Fibroblast of upper back skin (primary cell): ENCODE data around the gene SFXN5.

Experiments used
- DNase-seq: peaks from one replicate; pipeline ENCODE4 v3.0.0-alpha.2; 2013

SFXN5 gene

DNA sequence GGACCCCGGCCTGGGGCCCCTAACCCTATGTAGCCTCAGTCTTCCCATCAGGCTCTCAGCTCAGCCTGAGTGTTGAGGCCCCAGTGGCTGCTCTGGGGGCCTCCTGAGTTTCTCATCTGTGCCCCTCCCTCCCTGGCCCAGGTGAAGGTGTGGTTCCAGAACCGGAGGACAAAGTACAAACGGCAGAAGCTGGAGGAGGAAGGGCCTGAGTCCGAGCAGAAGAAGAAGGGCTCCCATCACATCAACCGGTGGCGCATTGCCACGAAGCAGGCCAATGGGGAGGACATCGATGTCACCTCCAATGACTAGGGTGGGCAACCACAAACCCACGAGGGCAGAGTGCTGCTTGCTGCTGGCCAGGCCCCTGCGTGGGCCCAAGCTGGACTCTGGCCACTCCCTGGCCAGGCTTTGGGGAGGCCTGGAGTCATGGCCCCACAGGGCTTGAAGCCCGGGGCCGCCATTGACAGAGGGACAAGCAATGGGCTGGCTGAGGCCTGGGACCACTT is 137.8 kb downstream of the SFXN5 start:
- DNase-seq: no peak

DNA sequence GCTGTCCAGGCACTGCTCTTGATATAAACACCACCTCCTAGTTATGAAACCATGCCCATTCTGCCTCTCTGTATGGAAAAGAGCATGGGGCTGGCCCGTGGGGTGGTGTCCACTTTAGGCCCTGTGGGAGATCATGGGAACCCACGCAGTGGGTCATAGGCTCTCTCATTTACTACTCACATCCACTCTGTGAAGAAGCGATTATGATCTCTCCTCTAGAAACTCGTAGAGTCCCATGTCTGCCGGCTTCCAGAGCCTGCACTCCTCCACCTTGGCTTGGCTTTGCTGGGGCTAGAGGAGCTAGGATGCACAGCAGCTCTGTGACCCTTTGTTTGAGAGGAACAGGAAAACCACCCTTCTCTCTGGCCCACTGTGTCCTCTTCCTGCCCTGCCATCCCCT is 138.3 kb downstream of the SFXN5 start:
- no peak for DNase-seq

DNA sequence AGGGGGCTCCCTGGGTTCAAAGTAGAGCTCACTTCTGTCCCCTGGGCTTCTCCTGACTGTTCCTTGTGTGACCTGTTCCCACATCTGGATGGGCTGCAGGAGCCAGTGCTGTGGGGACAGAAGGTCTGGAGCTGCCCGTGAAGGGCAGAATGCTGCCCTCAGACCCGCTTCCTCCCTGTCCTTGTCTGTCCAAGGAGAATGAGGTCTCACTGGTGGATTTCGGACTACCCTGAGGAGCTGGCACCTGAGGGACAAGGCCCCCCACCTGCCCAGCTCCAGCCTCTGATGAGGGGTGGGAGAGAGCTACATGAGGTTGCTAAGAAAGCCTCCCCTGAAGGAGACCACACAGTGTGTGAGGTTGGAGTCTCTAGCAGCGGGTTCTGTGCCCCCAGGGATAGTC is 138.7 kb downstream of the SFXN5 start:
- no peak for DNase-seq

DNA sequence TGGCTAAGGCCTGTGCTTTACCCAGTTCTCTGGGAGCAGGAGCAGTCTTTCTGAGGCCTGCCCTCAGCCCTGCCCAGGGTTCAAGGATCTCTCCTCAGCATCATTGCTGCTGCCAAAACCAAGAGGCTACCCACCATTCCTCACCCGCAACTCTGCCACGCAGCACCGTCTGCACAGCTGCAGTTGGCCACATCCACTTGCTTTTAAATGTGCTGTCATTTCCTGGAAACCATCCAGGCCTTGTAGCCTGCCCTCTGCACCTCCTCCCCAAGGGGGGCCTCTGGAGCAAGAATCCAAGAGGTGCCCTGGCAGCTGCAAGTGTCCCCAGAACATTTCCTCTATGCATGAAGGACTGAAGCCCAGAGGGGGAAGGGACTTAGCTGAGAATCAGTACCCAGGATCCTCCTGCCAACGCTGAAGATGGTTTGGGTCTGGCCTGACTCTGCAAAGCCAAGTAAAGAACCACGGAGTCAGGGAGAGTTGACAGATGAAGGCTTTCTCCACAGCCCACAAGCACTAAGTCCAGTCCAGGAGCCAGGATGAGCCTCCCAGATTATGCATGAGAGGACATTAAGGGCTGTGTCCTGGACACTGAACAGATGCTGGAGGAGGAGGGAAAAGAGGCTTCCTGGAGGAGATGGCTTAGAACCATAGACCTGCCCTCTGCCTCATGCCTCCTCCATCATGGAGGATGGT is 139.3 kb downstream of the SFXN5 start:
- peak; percentile 19 for DNase-seq

DNA sequence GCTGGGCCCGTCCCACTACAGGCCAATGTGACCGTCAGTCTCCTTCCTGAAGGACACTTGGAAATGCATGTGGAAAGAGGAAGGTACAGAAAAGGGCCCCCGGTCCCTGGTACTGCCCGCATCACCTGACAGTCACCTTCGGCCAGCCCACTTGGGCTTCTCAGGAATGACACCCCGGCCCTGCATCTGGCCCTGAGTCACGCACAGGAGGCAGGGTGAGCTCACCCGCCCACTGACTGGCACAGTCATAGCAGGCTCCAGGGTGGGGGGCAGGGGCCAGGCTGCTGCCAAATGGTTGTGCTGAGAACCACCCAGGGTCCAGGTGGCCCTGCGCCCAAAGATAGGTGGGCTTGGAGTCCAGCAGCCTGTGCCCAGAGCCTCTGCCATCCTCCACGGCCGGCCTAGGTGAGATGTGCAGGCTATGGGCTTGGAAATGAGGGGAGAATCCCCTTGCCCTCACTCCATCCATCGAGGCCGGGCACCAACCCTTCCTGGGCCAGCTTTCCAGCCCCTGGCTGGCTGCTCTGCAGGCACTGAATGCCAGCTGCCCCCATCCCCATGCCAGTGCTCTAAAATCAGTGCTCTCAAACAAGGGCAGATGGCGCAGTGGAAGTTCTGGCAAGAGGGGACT is 140.1 kb downstream of the SFXN5 start:
- no peak for DNase-seq

DNA sequence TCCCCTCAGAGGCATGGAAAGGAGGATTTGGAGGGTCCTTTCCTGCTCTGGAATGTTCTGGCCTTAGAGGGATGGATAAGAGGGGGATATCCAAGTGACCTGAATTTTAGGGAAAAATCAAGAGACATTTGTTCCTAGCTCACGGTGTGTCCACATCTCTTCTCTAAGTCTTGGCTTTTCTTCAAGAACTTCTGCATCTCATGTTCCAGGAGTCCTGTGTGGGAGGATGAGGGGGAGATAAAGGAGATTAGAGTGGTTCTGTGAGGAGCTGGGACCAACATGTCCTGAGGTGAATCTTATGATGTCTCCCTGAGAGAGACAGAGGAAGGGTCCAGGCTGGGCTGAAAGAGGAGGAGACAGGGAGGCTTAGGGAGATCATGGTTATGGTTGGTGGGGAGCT is 142.5 kb downstream of the SFXN5 start:
- no peak for DNase-seq

DNA sequence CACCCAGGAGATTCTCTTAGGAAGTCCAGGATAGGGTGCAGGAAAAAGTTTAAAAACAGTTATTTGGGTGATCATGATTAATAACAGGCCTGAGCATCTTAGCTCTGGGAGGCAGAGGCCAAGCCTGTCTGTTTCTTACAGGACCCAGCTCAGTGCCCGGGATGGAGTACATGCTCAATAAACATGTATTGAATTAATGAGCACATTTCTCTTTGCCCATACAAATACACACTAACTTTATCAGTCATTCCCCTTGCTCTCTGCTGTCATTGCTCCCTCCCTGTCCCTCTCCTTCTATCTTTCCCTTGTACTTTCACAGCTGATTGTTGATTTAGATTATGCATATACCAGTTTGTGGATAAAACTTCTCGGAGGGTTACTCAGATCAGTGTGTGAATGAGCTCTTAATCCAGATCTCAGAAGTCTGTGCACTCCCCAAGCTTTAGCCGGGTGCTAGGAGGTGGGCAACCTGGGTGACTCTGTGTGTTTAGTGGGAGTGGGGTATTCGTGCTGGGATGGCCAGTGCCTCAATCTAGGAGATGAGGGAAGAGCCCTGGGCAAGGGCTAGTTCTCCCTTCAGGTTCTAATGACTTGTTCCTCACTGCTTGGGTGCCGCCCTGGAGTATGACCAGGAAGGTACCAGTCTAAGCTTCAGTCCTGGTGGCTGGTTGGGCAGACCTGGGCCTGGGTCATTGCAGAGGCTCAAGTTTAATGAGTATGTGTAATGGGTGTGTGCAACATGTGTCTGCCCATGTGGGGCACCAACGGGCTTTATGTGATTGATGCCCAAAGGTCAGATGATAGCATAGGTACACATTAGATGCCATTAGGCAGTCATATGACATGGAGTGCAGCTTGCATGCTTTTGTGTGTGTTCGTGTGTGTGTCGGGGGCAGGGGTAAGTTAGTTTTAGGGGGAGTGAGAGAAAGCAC is 143.6 kb downstream of the SFXN5 start:
- DNase-seq: no peak

DNA sequence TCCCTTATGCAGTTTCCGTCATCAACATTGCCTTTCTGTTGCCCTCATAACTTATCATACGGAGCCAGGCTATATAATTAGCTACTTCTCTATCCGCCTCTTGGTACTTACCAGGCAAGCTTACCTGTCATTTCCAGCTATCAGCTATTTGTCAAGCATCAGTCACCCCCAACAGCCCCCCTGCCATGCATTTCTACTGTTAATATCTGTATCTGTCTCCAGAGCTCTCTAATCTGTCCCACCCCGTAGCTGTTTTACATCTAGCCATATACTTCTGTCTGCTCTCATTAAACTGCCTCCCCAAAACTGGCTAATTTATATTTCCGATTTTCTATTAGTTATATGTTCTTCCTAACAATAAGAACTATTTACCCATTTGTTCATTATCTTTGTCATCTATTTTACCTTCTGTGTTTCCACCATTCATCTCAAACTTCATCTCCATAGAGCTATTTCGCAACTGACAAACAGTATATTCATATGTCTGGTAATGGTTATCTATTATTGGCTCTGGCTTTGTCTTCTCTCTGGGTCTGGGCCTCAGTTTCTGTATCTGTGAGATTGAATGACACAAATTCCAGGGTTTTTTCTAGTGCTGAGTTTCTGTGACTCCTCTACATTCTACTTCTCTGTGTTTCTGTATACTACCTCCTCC is 144.6 kb downstream of the SFXN5 start:
- no peak for DNase-seq

DNA sequence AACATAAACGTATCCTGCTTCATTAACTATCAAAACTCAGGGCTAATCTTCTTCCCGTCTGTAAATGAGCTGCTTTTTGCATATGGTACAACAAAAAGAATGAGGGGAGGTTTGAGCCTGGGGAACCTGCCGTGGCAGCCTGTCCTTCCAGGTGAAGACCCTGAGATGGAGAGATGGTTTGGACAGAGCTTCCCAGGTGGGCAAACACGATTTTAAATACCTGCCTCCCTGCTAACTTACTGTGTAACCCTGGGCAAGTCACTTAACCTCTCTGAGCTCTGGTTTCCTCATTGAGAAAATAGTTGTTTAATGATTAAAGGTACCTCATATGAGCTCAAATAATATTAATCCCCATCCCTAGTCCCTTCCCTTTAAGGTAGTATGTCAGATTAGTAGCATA is 145.1 kb downstream of the SFXN5 start:
- DNase-seq: no peak

DNA sequence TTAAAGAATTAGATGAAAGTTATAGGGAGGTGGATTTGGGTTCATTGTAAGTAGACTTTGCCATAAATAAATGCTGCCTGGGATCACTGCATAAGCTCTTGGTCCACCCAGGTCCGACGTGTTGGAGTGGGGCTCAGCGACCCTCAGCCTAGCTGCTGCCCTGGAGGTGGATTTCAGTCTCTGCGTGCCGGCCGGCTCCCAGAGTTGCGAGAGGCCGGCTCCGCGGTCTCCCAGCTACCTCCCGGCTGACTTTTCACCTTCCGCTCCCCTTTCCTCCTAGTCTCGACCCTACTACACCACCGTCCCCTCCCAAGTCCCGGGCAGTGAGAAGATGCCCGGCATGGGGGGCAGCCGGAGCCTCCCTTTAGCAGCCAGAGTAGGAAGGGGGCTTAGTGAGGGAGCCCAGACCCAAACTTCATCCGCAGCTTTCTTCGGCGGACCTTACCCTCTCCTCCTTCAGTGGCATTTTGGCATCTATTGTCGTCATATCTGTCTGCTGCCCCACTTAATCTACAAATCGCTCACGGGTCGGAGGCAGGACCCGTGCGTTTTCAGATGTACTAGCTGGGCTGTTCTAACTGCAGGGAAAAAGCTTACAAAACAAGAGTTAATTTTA is 146.1 kb downstream of the SFXN5 start:
- DNase-seq: no peak

DNA sequence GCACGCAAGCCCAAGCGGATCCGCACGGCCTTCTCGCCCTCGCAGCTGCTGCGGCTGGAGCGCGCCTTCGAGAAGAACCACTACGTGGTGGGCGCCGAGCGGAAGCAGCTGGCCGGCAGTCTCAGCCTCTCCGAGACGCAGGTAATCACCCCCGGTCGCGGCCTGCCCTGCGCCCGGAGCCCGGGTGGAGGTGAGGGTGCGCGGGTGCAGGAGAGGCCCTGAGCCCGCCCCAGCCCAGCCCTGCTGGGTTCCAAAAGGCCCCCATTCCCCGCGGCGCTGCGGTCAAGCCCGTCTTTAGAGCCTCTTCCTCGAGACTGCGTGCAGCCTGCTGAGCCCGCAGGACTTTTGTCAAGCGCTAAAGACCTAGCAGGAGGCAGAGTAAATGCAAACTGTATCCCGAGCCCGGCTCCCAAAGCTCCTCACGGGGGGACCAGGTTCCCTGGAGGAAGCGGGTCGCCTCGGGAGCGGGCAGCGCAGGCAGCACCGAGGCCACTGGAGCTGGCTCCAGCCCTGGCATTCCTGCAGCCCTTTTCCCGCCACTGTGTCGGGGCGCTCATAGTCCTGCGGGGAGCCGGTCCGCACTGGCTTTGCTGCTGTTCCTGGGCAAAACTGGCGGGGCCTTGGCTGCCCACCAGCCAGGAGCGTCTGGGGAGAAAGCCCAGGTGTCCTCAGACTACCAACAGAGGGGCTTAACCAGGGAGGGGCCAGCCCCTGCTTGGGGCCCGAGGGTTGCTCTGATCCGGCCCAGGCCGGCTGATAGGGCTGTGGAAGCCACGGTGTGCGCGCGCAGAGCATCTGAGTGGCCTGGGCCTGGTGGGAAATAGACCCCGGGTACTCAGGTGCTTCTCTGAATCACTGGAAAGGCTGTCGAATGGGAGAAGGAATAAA is 146.9 kb downstream of the SFXN5 start:
- DNase-seq: no peak

DNA sequence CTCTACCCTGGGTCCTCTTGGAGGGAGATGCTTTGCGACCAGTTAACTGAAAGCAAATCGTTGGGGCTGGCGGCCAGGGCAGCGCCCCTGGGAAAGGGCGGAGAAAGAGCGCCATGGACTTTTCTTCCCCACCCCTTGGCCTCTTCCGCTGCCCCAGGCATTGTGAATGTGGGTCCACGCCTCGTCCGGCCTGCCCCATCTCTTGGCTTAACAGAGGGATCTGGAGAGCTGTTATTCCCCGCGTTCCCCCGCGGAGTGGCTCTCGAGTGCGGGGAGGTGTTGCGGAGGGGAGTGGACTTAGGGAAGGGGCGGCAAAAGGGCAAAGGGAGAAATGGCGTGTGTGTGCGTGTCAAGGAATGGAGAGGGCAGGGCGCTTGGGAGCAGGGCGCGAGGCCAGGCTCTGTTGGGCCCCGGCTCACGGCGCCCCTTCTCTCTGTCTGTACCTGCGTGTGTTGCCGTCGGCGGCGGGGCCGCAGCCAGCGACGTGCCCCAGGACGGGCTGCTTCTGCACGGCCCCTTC is 147.6 kb downstream of the SFXN5 start:
- DNase-seq: no peak

DNA sequence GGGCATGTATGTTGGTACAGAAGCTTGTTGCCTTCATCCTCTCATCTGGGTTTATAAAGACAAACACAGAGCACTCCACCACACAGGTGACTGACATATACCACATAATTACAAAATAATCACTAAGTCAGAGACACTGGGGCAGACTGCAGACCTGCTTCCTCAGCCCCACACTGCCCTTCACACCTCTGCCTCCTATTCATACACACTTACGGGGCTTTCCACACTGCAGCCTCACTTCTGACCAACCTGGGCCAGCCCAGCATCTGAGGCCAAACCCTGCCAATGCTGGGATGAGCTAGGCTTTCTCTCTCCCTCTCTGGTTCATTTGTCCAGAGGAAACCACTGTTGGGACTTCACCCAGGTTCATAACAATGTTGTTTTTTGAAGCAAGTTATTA is 149.7 kb downstream of the SFXN5 start:
- no peak for DNase-seq

DNA sequence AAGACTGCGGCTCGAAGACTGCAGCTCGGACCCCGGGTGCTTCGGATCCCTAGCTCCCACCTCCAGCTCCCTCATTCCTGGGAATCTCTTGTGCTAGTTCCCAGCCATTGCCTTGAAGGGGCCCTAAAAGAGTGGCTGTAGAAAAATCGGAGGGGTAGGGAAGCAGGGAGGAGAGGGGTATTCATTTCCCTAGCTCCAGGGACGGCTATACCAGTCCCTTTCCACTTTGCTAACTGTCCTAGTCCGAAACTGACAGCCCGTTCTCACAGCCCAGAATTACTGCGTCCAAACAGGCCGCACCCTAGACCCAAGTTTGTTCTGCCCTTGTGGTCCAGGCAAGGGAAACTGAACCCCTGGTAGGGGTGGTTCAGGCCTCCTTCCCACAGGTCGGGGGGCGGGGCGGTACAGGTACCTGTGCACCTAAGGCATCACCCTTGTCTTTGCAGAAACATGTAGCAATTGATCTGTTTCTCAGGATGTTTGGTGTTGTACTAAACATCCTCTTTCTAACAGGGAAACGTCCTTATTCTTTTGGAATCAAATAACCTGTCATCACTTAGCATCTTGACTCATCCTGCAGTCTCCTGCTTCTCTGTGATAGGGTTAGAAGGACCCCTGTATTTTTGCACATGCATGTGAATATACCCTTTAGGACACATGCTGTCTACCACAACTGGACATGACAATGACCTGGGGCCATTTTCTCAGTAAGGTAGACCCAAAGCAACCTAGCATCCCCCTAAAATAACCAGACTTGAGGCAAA is 150.2 kb downstream of the SFXN5 start:
- DNase-seq: no peak

DNA sequence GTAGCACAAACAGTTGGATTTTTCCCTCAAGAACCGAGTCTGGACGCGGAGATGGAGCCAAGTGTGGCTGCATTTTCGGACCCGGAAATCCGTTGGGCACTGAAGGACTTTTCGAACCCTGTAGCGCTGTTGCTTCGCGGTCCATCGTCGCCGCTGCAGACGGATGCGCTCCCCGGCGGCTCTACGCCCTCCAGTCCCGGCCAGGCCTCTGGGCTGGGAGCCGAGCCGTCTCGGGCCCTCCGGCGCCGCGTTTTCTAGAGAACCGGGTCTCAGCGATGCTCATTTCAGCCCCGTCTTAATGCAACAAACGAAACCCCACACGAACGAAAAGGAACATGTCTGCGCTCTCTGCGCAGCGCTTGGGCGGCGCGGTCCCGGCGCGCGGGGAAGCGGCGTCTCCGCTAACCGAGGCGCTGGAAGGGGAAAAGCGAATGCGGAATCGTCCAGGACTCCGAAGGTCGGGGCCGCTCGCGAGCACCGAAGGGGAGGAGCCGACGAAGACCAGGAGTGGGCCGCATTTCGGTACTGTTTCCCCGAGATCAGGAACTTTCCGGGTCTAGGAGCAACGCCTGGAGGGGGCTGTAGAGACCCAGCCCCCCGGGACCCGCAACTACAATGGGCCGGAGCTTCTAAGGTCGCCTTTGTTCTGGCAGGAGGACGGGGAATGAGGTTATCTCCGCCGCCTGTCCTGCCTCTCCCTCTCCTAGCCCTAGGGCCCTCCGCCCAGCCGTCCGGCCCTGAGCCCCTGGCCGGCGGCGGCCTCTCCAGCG is 151.0 kb downstream of the SFXN5 start:
- no peak for DNase-seq

DNA sequence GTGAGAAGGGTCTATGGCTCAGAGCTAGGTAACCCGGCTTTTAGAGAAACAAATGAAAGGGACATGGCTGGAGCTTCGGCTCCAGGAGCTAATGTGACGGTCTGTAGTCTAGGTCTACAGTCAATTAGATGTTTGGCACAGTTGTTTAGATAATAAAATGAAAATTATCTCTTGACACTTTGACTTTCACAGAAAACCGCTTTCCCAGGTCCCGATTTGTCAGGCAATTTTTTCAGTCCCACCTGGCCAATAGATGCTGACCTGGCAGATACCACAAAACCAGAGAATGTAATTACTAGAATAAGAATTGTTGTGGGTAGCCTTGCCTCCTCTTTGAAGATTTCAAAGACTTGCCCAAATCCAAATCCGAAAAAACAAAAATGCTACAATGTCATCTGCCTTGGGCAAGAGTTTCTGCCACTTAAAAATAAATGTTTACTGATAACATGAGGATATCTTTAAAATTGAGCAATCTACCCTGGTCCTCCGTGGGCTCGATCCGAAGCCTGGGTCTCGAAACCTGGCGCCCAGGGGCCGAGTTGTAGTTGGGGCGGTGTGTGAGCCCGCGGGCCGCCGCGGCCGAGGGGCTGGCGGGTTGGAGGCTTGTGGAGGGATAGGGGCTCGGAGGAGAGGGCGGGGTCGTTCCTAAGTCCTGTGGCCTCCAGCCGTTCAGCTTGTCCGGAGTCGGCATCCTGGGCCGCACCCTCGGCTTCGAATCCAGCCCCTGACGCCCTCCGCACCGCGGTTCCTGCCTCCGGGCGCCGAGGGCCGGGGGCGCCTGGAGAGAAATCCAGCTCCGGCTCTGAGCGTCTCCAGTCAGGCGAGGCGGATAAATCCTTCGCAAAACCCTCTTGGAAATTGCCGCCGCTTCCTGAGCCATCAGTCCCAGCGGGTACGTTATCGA is 151.8 kb downstream of the SFXN5 start:
- DNase-seq: no peak

DNA sequence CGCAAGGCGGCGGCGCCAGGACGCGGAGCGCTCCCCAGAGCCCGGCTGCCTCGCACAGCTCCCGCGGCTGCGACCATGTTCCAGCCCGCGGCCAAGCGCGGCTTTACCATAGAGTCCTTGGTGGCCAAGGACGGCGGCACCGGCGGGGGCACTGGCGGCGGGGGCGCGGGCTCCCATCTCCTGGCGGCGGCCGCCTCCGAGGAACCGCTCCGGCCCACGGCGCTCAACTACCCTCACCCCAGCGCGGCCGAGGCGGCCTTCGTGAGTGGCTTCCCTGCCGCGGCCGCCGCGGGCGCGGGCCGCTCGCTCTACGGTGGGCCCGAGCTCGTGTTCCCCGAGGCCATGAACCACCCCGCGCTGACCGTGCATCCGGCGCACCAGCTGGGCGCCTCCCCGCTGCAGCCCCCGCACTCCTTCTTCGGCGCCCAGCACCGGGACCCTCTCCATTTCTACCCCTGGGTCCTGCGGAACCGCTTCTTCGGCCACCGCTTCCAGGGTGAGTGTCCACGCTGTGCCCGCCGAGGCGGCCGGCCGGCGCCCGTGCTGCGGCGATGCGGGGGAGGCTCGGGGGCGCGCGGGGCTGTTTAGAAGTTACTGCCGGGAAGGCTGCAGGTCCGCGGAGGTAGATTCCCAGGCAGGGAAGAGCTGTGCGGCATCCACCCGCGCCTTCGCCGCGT is 153.5 kb downstream of the SFXN5 start:
- no peak for DNase-seq
